ENCODE data around the gene TOP2B.

Gene TOP2B

GRCh38 chr3:25568525-25569078 is 96.1 kb downstream of the TOP2B start:
- TF ChIP-seq EZH2phosphoT487 (IDR thresholded peaks at IDR 0.05; ENCODE audit: borderline replicate concordance, low read length) (no peak), CTCF (IDR thresholded peaks at IDR 0.05; ENCODE audit: low read depth, low read length, poor library complexity, severe bottlenecking) (no peak)
- H3K4me3 ChIP-seq (ENCODE audit: low read length) = no peak overlapping the region
- H3K4me1 ChIP-seq (ENCODE audit: control insufficient read depth, low read length) = no peaks in the 10 kb centered on the region
- H3K27ac ChIP-seq (ENCODE audit: low read depth, low read length) = no peak overlapping the region
- no peaks in the 10 kb centered on the region for H3K79me2 ChIP-seq (ENCODE audit: control insufficient read depth, low read length)
- H4K20me1 ChIP-seq (ENCODE audit: control insufficient read depth, insufficient read depth, low read depth, low read length) = no peaks in the 10 kb centered on the region
- H3K4me2 ChIP-seq (ENCODE audit: low read length) = no peak overlapping the region
- H3K27me3 ChIP-seq (ENCODE audit: control insufficient read depth, low read length) = no peaks in the 10 kb centered on the region
- H3F3A ChIP-seq (ENCODE audit: control insufficient read depth, insufficient read depth) = no peaks in the 10 kb centered on the region
- H3K36me3 ChIP-seq (ENCODE audit: control insufficient read depth, low read length) = no peaks in the 10 kb centered on the region
- no peaks in the 10 kb centered on the region for H3K9me2 ChIP-seq (replicated peaks; ENCODE audit: control insufficient read depth, low read length)
- no peaks in the 10 kb centered on the region for H3K9me3 ChIP-seq (ENCODE audit: control insufficient read depth, insufficient read depth, low read length)

- no peaks in the 10 kb centered on the region for H3K79me2 ChIP-seq (ENCODE audit: control insufficient read depth, low read length)
- H3K36me3 ChIP-seq (ENCODE audit: control insufficient read depth, low read length) = no peaks in the 10 kb centered on the region
- no peaks in the 10 kb centered on the region for H3K9me2 ChIP-seq (replicated peaks; ENCODE audit: control insufficient read depth, low read length)
- H3K4me1 ChIP-seq (ENCODE audit: control insufficient read depth, low read length) = no peaks in the 10 kb centered on the region
- TF ChIP-seq CTCF (IDR thresholded peaks at IDR 0.05; ENCODE audit: low read depth, low read length, poor library complexity, severe bottlenecking) (no peak), EZH2phosphoT487 (IDR thresholded peaks at IDR 0.05; ENCODE audit: borderline replicate concordance, low read length) (no peak)
- H3K4me2 ChIP-seq (ENCODE audit: low read length) = no peak overlapping the region
- no peak overlapping the region for H3K4me3 ChIP-seq (ENCODE audit: low read length)
- no peaks in the 10 kb centered on the region for H3F3A ChIP-seq (ENCODE audit: control insufficient read depth, insufficient read depth)
- H3K27ac ChIP-seq (ENCODE audit: low read depth, low read length) = no peak overlapping the region
- no peaks in the 10 kb centered on the region for H4K20me1 ChIP-seq (ENCODE audit: control insufficient read depth, insufficient read depth, low read depth, low read length)
- H3K9me3 ChIP-seq (ENCODE audit: control insufficient read depth, insufficient read depth, low read length) = no peaks in the 10 kb centered on the region
- no peaks in the 10 kb centered on the region for H3K27me3 ChIP-seq (ENCODE audit: control insufficient read depth, low read length)
These were observed 96.7 kb downstream of the TOP2B start for GRCh38 chr3:25567806-25568524.

GRCh38 chr3:25567388-25567787 is 97.3 kb downstream of the TOP2B start:
- no peaks in the 10 kb centered on the region for H3K36me3 ChIP-seq (ENCODE audit: control insufficient read depth, low read length)
- H3F3A ChIP-seq (ENCODE audit: control insufficient read depth, insufficient read depth) = no peaks in the 10 kb centered on the region
- H3K27me3 ChIP-seq (ENCODE audit: control insufficient read depth, low read length) = no peaks in the 10 kb centered on the region
- no peak overlapping the region for H3K27ac ChIP-seq (ENCODE audit: low read depth, low read length)
- no peaks in the 10 kb centered on the region for H3K79me2 ChIP-seq (ENCODE audit: control insufficient read depth, low read length)
- no peaks in the 10 kb centered on the region for H4K20me1 ChIP-seq (ENCODE audit: control insufficient read depth, insufficient read depth, low read depth, low read length)
- no peaks in the 10 kb centered on the region for H3K9me2 ChIP-seq (replicated peaks; ENCODE audit: control insufficient read depth, low read length)
- no peaks in the 10 kb centered on the region for H3K4me1 ChIP-seq (ENCODE audit: control insufficient read depth, low read length)
- H3K4me3 ChIP-seq (ENCODE audit: low read length) = no peak overlapping the region
- H3K9me3 ChIP-seq (ENCODE audit: control insufficient read depth, insufficient read depth, low read length) = no peaks in the 10 kb centered on the region
- no peak overlapping the region for H3K4me2 ChIP-seq (ENCODE audit: low read length)
- TF ChIP-seq CTCF (IDR thresholded peaks at IDR 0.05; ENCODE audit: low read depth, low read length, poor library complexity, severe bottlenecking) (no peak), EZH2phosphoT487 (IDR thresholded peaks at IDR 0.05; ENCODE audit: borderline replicate concordance, low read length) (no peak)

Data from DOHH2 (cell line).